NCI-H774 (cell line): ENCODE measurements around the gene NEO1.

Experiments used
- DNase-seq: peaks from one replicate; lab custom pipeline; 2025; lab: John Stamatoyannopoulos, UW

NEO1 gene

GRCh38 chr15:73331501-73331900 lies 279.2 kb downstream of the NEO1 start:
- no peak for DNase-seq

DNA sequence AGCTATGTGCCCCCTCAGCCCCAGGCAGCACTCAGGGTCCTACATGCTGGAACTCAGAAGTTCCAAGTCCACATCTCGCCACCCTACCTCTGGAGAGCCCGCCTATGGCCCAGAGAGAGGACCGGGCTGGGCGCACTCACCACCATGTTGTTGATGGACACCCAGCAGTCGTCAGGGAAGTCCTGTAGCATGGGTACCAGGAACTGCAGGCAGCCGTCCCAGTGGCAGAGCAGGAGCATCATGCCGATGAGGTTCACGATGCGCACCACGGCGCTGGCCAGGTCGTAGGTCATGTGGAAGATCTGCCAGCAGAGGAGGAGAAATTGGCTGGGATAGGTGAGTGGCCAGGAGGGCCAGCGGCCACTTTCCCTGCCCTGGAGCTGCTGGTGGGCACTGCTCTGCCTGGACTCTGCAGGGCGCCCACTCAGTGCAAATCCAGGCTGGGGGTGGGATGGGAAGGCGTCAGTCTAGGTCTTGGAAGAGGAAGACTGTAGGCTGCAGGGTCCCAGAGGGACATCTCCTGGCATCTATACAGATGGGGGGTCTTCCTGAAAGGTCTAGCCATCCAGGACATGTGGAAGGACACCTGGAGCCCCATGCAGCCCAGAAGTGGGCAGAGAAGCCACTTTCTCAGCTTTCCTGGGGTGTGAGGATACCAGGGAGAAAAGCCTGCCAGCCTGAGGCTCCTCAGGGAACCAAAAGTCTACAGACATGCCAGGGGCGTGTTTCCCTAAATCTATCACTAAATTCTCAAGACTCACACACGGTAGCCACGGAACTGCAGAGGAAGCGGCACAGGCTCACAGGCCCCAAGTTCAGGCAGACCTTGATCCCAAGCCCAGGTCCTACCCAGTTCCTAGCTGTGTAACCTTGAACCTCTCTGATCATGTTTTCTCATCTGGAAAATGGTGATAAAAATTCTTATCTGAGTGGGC lies 280.0 kb downstream of the NEO1 start:
- no peak for DNase-seq

- no peak for DNase-seq
Measured at GRCh38 chr15:73333001-73333400, 280.7 kb downstream of the NEO1 start.

- DNase-seq: no peak
Measured at GRCh38 chr15:73334086-73334485, 281.8 kb downstream of the NEO1 start.

GRCh38 chr15:73335026-73335425 lies 282.8 kb downstream of the NEO1 start:
- no peak for DNase-seq

GRCh38 chr15:73335471-73335870 lies 283.2 kb downstream of the NEO1 start:
- DNase-seq: no peak

GRCh38 chr15:73336756-73337155 lies 284.5 kb downstream of the NEO1 start:
- DNase-seq: no peak

DNA sequence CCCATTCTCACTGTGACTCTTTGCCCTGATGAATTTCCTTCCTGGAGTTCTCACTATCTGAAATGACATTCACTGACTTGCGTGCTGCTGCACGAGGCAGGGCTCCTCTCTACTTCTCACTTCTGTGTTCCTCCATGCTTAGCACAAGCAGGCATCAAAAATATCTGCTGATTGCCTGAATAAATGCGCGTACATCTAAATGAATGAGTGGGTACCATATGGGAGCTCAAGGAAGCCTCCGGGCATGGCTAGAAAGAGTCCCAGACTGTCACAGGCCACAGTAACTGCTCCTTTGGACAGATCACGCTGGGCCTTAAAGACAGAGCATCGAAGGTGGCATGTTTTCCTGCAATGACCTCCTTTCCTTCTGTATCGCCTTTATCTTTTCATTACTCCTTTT lies 284.9 kb downstream of the NEO1 start:
- DNase-seq: no peak

- peak; percentile 81 for DNase-seq
Measured at GRCh38 chr15:73338058-73338457, 285.8 kb downstream of the NEO1 start.

GRCh38 chr15:73338606-73339374 lies 286.5 kb downstream of the NEO1 start:
- no peak for DNase-seq

DNA sequence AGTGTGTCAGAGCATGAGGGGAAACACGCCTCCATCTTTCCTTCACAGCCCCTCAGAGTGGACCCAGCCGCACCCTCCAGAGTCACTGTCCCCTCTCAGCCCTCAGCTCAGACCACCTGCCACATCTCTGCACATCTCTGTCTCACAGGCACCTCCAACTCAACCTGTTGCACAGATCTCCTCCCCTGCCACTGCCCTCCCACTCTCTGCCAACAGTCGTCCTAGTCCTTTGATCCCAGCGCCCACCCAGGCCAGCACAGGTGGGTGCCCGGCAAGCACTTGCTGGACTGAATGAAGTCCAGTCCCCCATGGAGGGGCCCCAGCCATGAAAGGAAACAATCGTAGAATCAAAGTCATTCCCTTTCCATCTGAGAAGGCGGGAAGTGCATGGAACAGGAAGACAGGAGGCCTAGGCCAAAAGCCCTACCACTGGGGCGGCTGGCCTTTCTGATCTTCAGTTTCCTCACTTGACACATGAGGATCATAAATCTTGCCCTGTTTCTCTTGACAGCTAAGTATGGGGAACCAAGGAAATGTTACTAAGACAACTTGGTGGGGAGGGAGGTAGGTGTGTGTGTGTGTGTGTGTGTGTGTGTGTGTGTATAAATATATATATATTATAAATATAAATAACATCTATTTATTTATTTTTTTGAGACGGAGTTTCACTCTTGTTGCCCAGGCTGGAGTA lies 288.4 kb downstream of the NEO1 start:
- no peak for DNase-seq

DNA sequence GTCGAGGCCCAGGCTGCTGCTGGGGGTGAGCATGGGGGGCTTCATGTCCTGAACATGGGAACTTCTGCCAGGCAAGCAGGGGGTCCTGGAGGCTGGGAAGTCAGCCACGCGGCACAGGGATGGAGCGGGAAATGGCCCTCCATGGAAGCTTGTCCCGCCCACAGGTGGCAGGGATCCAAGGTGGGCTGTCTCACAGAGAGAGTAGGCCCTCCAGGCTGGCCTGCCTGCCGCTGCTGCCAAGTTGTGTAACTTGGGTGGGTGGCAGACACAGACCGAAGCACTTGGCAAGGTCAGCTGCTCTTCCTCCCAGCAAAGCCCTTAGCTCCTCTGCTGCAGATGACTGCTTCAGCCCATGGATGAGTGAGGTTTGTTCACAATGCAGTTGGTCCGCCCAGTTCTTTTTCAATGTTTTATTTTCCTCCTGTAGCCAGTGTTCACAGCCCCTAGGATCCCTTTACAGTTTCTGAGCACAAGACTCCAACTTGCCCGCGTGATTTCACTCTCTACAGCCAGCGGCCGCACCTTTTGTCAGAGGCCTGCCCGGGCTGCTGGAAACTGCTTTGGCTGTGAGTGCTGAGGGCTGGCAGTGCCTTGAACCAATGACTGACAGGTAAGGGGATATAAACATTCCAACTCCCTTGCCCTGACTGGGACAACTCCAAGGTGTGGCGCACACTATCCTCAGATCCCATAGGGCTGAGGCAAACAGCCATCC lies 289.8 kb downstream of the NEO1 start:
- no peak for DNase-seq

DNA sequence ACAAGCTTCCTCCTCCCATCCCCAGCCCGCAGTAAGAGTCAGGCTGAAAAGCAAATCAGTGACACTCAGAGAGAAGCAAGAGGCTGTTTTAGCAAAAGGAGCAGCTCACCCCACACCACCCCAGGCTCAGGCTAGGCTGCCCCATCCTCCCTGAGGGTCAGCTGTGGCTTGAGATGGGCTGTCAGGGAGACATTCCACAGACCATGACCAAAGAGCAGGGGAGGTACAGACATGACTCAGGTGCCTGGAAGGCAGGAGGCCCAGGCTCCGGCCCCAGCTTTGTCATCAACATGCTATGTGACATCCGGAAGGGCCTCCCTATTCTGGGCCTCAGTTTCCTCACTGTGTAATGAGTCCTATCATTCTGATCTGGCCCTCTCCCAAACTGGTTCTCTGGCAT lies 291.8 kb downstream of the NEO1 start:
- no peak for DNase-seq

DNA sequence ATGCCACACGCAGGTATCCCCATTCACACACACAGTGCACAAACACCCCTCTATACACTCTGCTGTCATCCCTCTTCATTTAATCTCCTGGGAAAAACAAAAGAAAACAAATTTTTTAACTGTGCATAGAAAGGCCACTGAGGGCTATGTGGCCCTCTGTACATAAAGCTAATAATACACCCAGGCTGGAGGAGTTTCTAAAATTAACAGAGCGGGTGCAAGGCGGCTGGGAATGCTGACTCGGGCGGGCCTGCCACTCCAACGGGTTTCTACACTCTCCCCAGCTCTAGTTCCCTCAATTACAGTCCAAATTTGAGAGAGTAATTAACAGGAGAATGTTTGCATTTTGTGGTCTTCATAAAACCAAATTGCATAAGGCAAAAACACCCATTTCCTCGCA lies 293.4 kb downstream of the NEO1 start:
- DNase-seq: peak; percentile 93

DNA sequence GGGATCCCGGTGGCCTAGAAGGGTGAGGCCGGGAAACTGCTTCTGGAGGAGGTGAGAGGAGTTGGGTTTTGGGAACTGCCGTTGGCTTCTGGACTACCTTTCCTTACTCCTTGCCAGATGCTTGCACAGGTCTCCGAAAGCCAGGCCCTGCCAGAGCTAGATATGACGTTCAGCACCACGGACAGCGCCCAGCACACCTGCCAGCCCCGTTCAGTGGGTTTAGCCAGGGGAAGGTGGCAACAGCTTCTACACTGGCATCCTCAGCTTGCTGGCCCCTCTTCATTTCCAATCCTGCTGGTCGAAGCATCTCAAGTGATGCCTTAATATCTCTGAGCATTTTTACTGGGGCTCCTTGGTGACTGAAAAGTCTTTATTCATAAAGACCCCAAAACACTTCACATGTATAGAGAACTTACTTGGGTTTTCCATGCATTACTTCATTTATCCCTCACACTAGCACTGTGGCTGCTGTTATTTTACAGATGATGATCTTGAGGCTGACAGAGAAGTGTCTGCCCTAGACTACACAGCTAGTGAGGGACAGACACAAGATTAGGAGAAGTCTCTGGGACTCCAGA lies 294.6 kb downstream of the NEO1 start:
- DNase-seq: no peak

DNA sequence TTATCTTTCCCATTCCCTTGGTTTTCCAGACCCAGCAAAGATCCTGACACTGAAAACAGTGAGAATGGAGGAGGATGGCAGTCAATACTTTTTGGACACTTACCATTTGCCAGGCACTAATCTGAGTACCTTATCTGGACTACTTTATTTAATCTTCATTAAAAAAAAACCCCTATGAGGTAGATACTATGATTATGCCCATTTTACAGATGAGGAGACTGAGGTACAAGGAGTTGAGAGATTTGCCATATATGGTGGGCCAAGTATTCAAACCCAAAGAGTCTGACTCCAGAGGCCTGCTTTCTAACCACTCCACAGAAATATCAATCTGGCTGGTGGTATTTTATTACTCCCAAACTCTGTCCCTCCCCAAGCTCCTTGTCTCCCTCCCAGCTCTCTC lies 296.9 kb downstream of the NEO1 start:
- DNase-seq: no peak

- no peak for DNase-seq
Measured at GRCh38 chr15:73352082-73352481, 299.8 kb downstream of the NEO1 start.

- DNase-seq: no peak
Measured at GRCh38 chr15:73353734-73354133, 301.5 kb downstream of the NEO1 start.

DNA sequence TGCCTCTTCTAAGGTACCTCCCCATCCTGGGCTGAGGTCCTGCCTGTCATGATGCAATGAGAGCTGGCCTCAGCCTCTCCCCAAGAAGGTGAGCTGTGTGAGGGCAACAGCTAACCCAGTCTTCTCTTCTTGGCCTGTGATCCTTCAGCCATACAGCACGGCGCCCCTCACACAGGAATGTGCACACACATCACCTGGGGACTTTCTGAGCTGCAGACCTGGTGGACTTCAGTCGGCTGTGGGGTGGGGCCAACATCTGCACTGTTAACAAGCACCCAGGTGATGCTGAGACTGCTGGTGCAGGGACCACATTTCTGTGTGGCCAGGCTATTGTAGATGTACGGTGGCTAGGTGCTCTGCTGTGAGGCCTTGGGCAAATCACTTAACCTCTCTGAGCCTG lies 302.0 kb downstream of the NEO1 start:
- DNase-seq: no peak
